HG03159 (cell line): ENCODE results near the gene MEGF6.

Experiments used
- ATAC-seq: cut with Tn5 transposase; IDR thresholded peaks from one replicate; pipeline ENCODE4 v1.9.1; 2021; ENCODE audit warnings: mild to moderate bottlenecking, moderate library complexity; ENCODE audit not compliant: unreplicated experiment

MEGF6 gene

GRCh38 chr1:3645666-3646355 is 34.5 kb upstream of the MEGF6 start:
- no peak for ATAC-seq

GRCh38 chr1:3645247-3645646 is 33.9 kb upstream of the MEGF6 start:
- no peak for ATAC-seq

- ATAC-seq = no peak
These were observed 33.0 kb upstream of the MEGF6 start for GRCh38 chr1:3644273-3644672.

- ATAC-seq = no peak
These were observed 31.8 kb upstream of the MEGF6 start for GRCh38 chr1:3642919-3643675.

DNA sequence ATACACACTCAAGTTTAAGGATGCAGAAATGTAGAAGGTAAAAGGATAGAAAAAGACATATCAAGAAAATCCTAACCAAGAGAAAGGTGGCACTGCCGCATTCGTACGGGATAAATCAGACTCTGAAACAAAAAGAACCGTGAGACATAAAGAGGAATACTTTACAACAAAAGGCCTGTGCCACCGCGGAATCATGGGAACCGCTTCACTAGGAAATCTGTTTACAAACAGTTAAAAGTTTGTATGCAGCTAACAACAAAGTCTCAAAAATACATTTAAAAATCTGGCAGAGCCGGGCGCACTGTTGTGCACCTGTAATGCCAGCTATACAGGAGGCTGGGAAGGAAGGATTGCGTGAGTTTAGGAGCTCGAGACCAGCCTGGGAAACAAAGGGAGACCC is 30.5 kb upstream of the MEGF6 start:
- no peak for ATAC-seq

- no peak for ATAC-seq
These were observed 29.9 kb upstream of the MEGF6 start for GRCh38 chr1:3641046-3641760.

DNA sequence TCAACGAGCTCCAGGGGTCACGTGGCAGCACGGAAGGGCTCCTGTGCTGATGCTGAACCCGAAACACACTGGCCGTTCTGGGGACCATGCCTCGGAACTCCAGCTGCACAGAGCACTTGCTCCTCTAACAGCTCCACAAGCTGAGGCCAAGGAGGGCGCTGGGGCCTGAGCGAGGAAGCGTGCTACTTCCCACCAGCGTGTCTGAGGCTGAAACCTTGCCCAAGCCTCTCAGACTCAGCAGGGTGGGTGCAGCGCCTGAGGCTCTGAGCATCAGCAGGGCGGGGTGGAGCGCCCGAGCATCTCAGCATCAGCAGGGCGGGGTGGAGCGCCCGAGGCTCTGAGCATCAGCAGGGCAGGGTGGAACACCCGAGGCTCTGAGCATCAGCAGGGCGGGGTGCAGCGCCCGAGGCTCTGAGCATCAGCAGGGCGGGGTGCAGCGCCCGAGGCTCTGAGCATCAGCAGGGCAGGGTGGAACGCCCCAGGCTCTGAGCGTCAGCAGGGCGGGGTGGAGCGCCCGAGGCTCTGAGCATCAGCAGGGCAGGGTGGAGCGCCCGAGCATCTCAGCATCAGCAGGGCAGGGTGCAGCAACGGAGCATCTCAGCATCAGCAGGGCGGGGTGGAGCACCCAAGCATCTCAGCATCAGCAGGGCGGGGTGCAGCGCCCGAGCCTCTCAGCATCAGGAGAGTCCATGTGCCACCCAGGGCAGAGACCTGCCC is 29.0 kb upstream of the MEGF6 start:
- no peak for ATAC-seq

- ATAC-seq = no peak
These were observed 28.1 kb upstream of the MEGF6 start for GRCh38 chr1:3639397-3639911.

DNA sequence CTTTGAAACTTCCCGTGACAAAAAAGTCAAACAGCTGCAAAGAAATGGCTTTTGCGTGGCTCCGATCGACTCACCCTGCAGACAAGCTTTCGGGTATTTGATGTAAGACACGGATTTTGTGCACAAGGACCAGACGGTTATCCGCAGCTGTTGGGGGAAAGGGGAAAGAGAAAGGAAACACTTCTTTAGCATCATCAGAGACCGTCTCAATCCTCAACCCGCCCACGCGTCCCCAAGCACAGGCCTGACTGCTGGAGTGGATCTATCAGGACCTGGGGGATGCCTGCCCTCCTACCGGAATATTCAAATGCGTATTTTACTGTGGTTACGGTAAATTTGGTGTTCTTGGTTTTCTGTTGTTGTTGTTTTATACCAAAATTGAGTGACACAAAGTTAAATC is 27.4 kb upstream of the MEGF6 start:
- no peak for ATAC-seq

DNA sequence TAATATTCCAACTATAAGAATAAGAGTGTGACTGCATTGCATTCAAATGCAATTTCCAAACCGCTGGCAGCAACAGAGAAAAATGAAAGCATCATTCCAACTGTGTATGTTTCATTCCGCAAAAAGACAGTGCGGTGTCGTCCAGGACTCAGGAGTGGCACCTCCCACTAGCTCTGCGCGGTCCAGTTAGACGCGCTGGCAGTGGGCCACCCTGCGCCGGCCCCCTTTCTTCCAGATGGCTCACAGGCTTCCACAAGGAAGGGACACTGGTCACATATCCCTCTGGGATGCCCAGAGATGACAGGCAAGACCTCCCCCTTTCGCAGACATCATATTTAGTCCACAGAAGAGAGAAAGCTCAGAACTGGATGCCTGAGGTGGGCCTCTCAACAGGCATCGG is 26.7 kb upstream of the MEGF6 start:
- ATAC-seq = no peak

GRCh38 chr1:3636531-3636930 is 25.2 kb upstream of the MEGF6 start:
- ATAC-seq = no peak

GRCh38 chr1:3636080-3636479 is 24.8 kb upstream of the MEGF6 start:
- ATAC-seq = no peak

DNA sequence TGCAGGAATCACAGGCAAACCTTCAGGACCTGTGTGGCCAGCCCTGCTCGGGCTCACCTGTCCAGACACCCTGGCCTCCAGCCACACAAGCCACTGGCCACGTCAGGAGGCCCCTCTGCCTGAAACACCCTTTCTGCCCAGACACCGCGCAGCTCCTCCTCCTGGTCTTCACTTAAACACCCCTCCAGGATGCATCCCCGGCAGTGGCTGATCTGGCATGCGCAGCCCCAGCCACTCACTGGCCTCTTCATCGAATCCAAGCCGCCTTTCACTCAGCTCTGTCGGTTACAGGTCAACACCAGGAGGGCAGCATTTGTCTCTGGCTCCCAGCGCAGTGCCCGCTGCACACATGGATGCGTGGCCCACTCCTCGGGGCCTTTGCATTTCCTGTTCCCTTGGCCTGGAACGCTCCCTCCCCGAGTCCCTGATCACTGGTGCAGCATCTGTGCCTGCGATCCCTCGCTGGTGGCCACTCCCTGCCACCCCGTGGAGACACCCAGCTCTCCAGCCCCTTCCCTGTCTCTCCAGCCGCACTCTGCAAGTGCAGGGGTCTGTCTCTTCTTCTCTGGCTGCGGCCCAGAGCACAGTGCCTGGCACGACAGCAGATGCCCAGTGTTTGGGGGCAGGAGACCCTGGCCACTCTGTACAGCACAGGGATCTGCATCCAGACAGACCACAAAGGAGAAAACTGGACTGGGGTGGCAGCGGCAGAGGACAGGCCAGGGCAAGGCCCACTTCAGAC is 22.9 kb upstream of the MEGF6 start:
- no peak for ATAC-seq

DNA sequence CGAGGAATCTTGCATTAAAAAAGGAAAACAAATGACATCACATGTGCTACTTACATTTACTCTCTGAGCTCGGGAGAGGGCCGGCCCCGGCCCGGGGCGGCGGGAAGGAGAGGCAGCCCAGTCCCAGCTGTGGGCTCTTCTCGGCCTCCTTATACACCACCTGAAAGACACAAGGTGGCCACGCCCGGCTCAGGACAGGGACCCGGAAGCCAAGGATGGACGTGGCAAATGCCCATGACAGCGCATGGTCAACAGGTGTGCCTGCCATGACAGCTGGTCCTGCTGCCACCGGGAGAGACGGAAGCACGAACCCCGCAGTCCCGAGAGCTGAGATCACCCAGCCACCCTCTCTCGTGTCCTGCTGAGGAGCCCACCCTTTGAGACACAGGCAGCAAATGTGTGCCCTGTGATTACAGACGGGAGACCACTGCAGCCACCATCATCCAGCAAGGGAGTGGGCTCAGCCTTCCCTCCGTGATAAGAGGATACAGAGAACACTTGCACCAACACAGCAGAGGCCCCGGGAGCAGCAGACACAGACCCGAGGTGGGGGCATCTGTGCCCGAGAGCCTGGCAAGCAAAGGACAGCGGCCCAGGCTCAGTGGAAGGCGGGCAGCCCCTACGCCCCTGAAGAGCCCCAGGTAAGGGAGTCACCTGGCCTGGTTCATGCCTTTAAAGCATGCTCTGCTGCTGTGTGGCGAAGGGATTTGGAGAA is 22.2 kb upstream of the MEGF6 start:
- no peak for ATAC-seq

GRCh38 chr1:3632716-3633343 is 21.5 kb upstream of the MEGF6 start:
- ATAC-seq = no peak

DNA sequence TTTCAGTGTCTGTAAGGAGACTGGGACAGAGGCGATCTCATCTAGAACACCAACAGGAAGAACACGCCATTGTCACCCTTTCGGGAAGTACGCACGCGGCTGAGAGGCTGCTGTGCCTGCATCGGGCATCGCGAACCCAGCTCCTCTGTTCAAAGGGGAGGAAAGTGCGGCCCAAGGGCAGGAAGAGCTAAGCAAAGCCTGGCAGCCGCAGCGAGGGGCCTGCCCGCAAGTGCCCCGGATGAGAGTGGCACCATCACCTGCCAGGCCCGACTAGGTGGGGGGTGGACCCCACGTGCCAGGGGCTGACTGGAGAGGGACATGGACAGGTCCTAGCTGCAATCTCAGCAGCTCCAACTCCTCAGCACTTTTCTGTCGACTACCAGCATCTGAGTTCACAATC is 21.0 kb upstream of the MEGF6 start:
- ATAC-seq = no peak

DNA sequence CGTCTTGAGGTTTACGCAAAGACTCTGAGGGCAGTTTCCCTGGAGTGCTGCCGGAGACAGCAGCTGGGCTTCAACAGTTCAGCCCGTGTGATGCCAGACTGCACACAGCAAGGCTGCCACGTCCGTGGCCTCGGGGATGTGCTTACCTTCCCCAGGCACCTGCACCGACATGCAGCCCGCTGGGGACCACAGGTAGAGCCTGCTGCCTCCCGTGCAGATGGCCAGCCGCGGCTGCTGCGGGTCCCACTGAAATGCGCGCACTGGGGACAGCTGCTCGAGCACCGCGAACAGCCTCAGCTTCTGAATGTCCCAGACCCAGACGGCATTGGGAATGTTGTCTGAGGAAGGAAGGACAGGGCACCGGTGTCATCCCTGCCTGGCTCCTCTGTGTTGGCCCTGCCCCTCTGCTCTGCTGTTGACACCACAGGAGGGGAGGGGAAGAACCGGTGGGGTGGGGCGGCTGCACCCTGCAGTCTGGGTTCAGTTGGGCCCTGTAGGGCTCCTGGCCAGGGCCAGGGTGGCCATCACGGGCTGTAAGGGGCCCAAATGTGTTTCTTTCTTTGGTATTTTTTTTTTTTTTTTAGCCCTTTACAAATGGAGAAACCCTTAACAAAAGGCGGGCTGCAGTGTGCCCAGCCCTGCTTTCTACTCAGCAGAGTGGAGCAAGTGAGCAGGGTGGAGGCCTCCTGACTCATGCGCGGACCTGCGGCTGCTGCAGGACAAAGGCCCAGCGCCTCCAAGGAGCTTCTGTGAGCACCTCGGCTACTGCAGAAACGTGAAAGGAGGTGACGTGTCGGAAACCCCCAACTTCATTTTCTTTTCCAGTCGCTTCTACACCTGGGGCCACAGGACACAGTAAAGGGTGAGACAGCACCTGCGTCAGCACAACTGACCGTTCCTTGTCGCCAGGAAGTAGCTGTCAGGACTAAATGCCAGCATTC is 20.3 kb upstream of the MEGF6 start:
- no peak for ATAC-seq

DNA sequence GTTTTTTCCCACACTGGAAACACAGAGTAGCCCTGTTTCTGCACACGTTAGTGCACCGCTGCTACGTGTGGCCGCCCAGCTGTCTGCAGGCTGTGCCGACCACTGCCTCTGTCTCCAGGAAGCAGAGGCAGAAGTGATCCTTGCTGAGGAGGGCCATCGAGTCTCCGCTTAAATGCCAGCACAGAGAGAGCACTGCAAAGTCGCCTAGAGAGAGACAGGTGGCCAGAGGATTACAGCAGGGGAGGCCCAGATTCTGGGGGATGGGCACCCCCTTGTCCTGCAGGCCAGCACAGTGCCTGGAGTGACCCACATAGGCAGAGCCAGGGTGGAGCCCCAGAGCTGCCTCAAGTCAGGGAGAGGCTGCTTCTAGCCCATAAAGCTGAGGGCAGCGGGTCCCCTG is 19.6 kb upstream of the MEGF6 start:
- no peak for ATAC-seq
